Measurements from ENCODE around the gene LILRA1. TPM values are rescaled to one million over a fixed set of nuclear protein-coding genes. Genes with fewer than 3 reads are reported as not detected.
"Not testable (repeated sequence)": the region's sequence is repeated elsewhere in the genome, so short reads cannot be mapped to it uniquely, and the experiment has no call there.

LILRA1 gene
- polyA plus RNA-seq, 12 donors = 0.11 to 1.7 (median 0.43) TPM; not detected in 2

DNA sequence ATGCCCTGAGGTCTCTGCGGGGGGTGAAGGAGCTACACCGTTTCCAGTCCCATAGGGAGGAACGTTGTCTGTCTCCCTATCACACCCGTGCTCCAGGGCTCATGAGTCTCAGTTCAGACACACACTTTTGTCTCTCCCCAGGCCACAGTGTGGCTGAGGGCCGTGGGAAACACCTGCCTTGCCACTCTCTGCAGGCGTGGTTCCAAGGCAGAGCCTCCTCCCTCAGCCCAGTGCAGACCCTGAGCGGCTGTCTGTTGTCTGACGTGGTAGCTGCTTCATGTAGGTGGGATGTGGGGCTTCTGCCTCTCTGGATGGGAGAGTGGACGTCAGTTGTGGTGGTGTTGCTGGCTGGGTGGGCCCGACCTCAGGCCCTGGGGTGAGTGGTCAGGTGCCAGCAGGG, 30.8 kb downstream of the LILRA1 start:
- not testable (repeated sequence) for DNase-seq

DNA sequence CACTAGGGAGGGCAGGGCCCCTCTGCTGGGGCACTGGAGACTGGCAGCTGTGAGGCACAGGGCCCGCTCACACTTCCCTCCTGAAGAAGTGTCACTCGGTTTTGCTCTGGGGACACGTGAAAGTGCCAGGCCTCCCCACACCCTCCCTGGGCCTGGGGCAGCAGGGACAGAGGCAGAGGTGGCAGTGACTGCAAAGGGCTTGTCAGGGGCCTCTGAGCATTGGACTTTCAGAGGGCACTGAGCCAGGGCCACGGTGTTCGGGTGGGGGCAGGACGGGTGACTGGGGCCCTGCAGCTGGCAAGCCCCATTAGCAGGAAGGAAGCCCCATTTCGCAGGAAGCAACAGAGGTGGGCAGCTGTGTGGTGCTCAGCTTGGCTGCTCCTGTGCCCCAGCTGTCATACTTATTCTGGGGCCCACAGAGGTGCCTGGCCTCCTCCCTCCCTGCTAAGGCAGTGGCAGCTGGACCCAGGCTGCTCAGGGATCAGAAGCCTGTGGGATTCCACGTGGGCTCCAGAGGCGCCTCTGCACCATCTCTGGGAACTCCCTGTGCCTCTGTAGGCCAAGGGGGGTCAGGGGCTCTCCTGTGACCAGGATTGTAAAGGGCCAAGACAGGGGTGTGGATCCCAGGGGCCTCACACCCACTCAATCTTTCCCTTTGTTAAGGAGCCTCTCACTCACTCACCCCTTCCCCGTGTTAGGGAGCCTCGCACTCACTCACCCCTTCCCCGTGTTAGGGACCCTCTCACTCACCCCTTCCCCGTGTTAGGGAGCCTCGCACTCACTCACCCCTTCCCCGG, 31.7 kb downstream of the LILRA1 start:
- not testable (repeated sequence) for DNase-seq

DNA sequence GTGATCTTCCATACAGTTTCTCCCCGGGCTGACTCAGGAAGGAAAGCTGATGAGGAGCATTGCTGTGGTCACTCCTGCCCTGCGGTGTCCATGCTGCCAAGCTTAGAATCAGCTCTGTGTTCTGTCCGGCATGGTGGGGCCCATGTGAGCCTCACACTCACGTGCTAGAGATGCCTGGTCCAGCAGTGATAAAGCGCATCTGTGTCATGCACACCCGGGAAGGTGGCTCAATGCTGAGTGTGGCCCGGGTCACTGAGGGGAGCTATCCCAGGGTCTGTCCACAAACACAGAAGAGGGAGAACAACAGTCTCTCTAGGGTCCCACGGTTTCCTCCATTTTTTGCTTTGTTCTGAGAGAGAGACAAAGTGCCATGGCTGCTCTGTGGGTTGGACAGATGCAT, 33.3 kb downstream of the LILRA1 start:
- no peak for DNase-seq

DNA sequence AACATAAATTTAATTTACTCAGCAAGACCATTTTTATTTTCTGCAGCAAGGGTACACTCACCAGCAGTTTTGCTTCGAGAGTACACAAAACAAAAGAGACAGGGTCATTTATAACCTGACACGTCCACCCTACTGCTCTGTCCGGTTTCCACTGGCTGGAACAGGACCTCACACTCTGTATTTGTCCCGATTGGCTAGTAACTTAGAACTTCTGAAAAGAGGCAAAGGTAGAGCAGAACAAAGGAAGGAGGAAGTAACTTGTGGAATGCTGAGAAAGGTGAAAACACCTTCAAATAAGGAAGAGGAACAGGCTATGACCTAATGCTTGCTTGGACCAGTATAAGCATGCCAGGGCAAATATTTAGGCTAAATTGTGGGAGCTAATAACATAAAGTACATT, 34.5 kb downstream of the LILRA1 start:
- DNase-seq = not testable (repeated sequence)

DNA sequence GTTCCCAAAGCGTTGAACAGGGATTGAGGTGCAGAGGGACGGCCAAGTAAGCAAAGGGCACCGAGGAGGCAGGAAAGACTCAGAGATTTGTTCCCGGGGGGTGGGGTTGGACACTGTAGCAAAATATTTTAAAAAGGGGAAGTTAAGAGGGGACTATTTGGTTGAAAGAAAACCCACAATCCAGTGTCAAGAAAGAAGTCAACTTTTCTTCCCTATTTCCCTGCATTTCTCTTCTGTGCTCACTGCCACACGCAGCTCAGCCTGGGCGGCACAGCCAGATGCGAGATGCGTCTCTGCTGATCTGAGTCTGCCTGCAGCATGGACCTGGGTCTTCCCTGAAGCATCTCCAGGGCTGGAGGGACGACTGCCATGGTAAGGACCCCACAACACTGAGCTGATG, 36.8 kb downstream of the LILRA1 start, which contains the start of gene LILRB1:
Gene LILRB1 (plus strand): TSS at position 223 of the 400 bp plus-strand sequence. CDS start 590 bp downstream, outside the sequence.
- not testable (repeated sequence) for DNase-seq

DNA sequence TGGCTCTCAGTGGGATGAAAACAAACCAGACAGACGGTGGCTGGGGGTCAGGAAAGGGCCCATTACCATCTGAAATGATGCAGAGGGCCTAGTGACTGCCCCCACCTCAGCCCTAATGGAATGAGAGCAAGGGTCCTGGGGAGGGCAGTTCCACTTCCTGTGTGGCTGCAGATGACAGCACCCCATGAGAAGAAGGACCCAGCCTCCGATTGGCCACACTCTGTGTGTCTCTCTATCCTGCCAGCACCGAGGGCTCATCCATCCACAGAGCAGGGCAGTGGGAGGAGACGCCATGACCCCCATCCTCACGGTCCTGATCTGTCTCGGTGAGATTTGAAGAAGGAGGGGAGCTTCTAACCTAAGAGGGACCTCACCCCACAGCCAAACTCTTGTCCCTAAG, 37.4 kb downstream of the LILRA1 start:
- DNase-seq = no peak

DNA sequence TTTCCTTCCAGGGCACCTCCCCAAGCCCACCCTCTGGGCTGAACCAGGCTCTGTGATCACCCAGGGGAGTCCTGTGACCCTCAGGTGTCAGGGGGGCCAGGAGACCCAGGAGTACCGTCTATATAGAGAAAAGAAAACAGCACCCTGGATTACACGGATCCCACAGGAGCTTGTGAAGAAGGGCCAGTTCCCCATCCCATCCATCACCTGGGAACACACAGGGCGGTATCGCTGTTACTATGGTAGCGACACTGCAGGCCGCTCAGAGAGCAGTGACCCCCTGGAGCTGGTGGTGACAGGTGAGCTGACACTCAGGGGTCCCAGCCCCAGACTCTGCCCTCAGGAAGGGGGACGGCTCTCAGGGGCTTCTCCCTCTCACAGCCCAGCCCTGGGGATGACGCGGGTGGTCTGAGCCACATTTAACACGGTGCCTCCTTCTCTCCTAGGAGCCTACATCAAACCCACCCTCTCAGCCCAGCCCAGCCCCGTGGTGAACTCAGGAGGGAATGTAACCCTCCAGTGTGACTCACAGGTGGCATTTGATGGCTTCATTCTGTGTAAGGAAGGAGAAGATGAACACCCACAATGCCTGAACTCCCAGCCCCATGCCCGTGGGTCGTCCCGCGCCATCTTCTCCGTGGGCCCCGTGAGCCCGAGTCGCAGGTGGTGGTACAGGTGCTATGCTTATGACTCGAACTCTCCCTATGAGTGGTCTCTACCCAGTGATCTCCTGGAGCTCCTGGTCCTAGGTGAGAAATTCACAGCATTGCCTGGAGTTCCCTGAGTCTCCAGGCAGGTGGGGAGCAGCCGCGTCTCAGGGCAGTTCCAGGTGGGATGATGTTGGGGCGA, 38.3 kb downstream of the LILRA1 start:
- DNase-seq = not testable (repeated sequence)

DNA sequence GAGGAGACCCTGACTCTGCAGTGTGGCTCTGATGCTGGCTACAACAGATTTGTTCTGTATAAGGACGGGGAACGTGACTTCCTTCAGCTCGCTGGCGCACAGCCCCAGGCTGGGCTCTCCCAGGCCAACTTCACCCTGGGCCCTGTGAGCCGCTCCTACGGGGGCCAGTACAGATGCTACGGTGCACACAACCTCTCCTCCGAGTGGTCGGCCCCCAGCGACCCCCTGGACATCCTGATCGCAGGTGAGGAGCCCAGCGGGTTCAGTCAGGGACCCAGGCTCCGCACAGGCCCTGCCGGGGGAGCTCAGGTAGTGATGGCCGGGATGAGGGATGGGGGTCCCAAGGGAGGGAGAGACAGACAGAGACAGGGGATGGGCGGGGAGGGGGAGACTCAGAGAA, 39.1 kb downstream of the LILRA1 start:
- DNase-seq = not testable (repeated sequence)

DNA sequence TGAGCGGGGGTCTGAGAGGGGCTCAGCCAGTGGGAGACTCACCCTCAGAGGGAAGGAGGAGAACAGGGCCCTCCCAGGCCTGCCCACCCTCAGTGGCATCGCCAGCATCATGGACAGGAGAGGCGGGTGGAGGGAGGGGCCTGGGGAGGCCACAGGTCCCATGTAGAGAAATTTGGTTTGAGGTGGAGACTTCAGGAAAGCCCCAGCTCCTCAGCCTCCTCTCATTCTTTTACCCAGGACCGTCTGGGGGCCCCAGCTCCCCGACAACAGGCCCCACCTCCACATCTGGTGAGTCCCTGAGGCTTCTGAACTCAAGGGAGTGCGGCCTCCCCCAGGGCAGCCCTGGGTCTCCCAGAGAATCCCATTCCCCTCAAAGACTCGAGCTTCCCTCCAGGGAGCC, 40.0 kb downstream of the LILRA1 start:
- no peak for DNase-seq

DNA sequence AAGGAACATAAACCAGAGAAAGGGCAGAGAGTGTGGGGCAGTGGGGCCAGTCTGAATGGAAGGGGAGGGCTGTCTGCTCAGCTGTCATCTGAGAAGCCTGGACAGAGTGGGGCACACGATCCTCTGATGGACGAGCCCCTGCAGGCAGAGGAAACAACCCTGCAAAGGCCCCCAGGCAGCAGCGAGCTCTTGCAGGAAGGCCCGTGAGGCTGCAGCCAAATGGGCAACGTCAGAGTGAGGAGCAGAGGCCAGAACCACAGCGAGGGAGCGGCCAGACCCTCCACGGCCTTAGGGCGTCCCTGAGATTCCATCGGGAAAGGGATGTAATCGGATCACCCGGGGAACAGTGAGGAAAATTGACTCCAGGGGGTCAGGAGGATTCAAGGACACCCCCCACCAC, 42.6 kb downstream of the LILRA1 start:
- DNase-seq = not testable (repeated sequence)

DNA sequence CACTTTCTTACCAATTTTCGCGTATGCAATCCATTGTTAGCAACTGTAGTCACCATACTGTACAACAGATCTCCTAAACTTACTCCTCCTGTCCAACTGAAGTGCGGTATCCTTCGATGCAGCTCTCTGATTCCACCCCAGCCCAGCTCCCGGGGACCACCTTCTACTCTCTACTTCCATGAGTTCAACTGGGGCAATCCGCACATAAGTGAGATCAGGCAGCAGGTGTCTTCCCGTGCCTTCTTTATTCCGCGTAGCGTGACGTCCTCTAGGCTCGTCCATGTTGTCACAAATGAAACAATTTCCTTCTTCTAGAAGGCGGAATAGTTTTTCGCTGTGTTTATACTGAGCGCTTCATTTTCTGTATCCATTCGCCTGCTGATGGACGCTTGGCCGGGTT, 45.3 kb downstream of the LILRA1 start:
- no peak for DNase-seq

DNA sequence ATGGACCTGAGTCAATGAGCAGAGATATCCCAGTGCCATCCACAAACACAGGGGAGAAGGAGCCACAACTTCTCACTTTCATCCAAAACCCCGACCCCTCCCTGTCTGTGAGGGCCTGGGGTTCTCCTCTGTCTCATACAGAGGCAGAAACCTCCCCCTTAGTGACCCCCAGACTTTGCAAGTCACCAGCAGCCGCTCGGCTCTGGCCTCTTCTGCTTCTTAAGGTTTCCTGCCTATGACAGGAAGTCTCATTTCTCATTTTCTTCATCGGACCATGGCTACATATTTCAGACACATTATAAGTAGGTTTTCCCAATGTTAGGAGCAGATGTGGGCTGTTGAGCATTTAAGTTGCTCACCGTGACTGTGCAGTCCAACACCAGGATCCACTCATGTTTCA, 49.5 kb downstream of the LILRA1 start:
- DNase-seq = not testable (repeated sequence)

DNA sequence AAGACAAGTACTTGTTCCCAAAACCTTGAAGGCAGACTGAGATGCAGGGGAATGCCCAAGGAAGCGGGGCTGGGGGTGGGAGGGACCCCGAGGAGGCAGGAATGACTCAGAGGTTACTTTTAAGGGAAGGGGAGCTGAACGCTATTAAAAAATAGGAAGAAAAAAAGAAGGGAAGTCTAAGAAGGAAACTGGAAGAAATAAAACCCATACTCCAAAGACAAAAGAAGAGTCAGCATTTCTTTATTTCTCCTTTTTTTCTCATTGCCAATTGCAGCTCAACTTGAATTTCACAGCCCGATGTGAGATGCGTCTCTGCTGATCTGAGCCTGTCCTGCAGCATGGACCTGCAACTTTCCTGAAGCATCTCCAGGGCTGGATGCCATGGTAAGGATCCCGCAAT, 50.2 kb downstream of the LILRA1 start:
- DNase-seq = not testable (repeated sequence)

DNA sequence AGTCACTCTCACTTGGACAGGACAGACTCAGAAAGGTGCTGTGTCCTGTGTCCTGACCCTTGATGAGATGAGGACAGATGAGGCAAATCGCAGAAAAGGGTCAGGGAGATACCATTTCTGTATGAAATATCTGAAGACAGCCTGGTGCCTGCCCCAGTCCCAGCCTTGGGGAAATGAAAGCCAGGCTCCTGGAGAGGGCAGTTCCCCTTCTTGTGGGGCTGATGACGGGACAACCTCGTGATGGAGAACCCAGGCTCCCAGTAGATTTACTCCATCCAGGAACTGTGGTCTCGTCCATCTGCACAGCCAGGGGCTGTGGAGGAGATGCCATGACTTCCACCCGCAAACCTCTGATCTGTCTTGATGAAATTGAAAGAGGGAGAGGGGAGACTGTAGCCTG, 50.6 kb downstream of the LILRA1 start:
- no peak for DNase-seq

DNA sequence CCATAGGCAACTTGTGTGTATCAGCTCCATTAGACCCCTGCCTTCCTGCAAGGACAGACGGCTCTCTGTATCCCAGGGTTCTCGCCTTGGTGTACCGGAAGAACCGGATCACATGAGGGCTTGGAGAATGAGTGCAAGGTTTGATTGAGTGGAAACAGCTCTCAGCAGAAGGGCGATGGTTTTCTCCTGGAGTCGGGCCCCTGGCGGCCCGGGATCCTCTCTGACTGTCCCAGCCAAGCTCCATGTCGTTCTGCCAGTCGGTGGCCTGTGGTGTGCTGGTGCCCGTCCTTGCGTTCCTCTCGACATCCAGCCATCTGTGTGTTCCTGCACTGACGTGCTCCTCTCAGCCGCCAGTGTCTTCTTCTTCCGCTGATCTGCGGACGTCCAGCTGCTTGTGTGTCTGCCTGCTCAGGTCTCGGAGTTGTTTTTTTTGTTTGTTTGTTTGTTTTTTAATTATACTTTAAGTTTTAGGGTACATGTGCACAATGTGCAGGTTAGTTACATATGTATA, 53.0 kb downstream of the LILRA1 start:
- no peak for DNase-seq

DNA sequence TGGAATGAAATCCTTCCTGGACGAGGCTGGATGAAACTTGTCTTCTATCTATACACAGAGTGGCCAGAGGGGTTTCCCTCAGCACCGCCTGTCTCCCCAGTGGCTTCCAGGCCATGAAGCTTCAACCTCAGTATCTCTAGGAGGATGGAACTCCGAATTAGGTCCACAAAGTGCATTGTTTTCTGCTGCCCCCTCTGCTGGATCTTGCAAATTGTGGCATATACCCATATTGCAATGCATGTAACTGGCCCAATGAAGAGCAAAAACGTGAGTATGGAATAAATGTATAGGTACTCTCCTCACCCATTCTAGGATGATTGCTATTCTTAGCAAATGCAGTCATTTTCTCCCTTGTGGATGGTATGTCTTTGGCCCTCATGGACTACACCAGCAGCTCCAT, 54.7 kb downstream of the LILRA1 start:
- no peak for DNase-seq

DNA sequence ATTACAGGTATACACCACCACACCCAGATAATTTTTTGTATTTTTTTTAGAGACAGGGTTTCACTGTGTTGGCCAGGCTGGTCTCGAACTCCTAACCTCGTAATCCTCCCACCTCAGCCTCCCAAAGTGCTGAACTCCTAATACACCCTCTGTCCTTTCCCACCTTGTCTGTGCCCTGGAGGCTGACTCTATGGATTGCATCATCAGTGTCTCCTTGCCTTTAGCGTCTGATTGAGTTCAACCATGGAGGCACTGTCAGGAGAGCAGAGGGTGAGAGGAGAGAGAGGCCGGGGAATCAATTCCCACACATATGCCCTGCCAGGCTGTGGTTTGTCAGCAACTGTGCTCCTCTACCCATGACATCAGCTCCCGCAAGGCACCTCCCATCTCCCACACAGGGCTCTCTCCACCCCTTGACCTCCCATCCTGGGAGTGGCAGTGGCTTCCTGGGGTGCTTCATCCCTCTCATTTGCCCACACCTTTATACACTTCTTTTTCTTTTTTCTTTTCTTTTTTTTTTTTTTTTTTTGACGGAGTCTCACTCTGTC, 56.8 kb downstream of the LILRA1 start:
- DNase-seq = no peak

Other genes with a start within 250 kb of the LILRA1 start
- 10 to 100 TPM in 2 of 12 donors, 1 to 10 TPM in 8, not detected in 2; 5.6 to 14.3 (median 6.7) TPM for gene LAIR1, start 228.7 kb upstream of the LILRA1 start, polyA plus RNA-seq (ENCODE audit: insufficient read length in 12 of 12)
- 10 to 100 TPM in 1 of 12 donors, 1 to 10 TPM in 9, not detected in 2; 2.7 to 11.7 (median 3.7) TPM for gene TTYH1, start 178.2 kb upstream of the LILRA1 start, polyA plus RNA-seq (ENCODE audit: insufficient read length in 12 of 12)
- 100 to 1,000 TPM in 5 of 12 donors, 10 to 100 TPM in 7; 54.1 to 332 (median 92.4) TPM for gene LENG8, start 144.4 kb upstream of the LILRA1 start, polyA plus RNA-seq (ENCODE audit: insufficient read length in 12 of 12)
- 1 to 10 TPM in 9 of 12 donors, under 1 TPM in 1, not detected in 2; 0.75 to 2.7 (median 1.5) TPM for gene LENG9, start 129.9 kb upstream of the LILRA1 start, polyA plus RNA-seq (ENCODE audit: insufficient read length in 12 of 12)
- 10 to 100 TPM in 11 of 12 donors, not detected in 1; 15.8 to 57.2 (median 29.4) TPM for gene CDC42EP5, start 120.3 kb upstream of the LILRA1 start, polyA plus RNA-seq (ENCODE audit: insufficient read length in 12 of 12)
- 1 to 10 TPM in 2 of 12 donors, under 1 TPM in 3, not detected in 7; 0.21 to 1.9 (median 0.44) TPM for gene LAIR2, start 90.8 kb upstream of the LILRA1 start, polyA plus RNA-seq (ENCODE audit: insufficient read length in 12 of 12)
- 1 to 10 TPM in 4 of 12 donors, under 1 TPM in 6, not detected in 2; 0.60 to 3.8 (median 0.93) TPM for gene LILRA2, start 19.8 kb upstream of the LILRA1 start, polyA plus RNA-seq (ENCODE audit: insufficient read length in 12 of 12)
- 1 to 10 TPM in 7 of 12 donors, under 1 TPM in 3, not detected in 2; 0.71 to 3.9 (median 1.1) TPM for gene LILRB1, start 36.9 kb downstream of the LILRA1 start, polyA plus RNA-seq (ENCODE audit: insufficient read length in 12 of 12)
- 1 to 10 TPM in 5 of 12 donors, under 1 TPM in 5, not detected in 2; 0.49 to 3.2 (median 0.91) TPM for gene LILRB4, start 69.4 kb downstream of the LILRA1 start, polyA plus RNA-seq (ENCODE audit: insufficient read length in 12 of 12)
- gene KIR3DL3, start 130.8 kb downstream of the LILRA1 start, polyA plus RNA-seq (ENCODE audit: insufficient read length in 12 of 12) = not detected
- gene KIR2DL3, start 144.9 kb downstream of the LILRA1 start, polyA plus RNA-seq (ENCODE audit: insufficient read length in 12 of 12) = not detected
- under 1 TPM in 2 of 12 donors, not detected in 10; 0.10 to 0.19 TPM for gene KIR2DL1, start 176.2 kb downstream of the LILRA1 start, polyA plus RNA-seq (ENCODE audit: insufficient read length in 12 of 12)
- under 1 TPM in 1 of 12 donors, not detected in 11; 0.15 TPM for gene KIR2DL4, start 210.0 kb downstream of the LILRA1 start, polyA plus RNA-seq (ENCODE audit: insufficient read length in 12 of 12)
- under 1 TPM in 1 of 12 donors, not detected in 11; 0.12 TPM for gene KIR3DL1, start 222.8 kb downstream of the LILRA1 start, polyA plus RNA-seq (ENCODE audit: insufficient read length in 12 of 12)
- under 1 TPM in 3 of 12 donors, not detected in 9; 0.10 to 0.20 (median 0.13) TPM for gene KIR2DS4, start 239.0 kb downstream of the LILRA1 start, polyA plus RNA-seq (ENCODE audit: insufficient read length in 12 of 12)